ENCODE results near the gene MAPKAP1.

DNA sequence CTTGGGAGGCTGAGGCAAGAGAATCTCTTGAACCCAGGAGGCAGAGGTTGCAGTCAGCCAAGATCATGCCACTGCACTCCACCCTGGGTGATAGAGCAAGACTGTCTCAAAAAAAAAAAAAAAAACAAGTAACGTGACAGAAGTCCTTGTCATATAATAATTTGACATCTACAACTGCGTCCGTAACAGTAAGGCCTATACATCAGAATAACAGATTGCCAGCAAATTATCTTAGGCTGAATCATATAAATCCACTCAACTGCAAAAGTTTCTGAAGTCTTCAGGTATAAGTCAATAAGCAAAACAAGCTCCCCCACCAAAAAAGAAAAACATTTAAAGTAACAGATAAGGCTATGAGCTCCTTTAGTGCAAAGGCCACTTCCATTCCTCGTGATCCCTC is 3.3 kb downstream of the MAPKAP1 start:
- TF ChIP-seq EZH2phosphoT487 (IDR thresholded peaks at IDR 0.05; ENCODE audit: insufficient read depth, low read depth) (no peak), EZH2 (IDR thresholded peaks at IDR 0.05; ENCODE audit: insufficient read depth, poor library complexity, severe bottlenecking) (no peak)

All from GM23248 (cell line).